HG03175 (cell line): ENCODE data around the gene LYPD1.

Source experiments
- ATAC-seq: cut with Tn5 transposase; IDR thresholded peaks from one replicate; pipeline ENCODE4 v1.9.1; 2021; ENCODE audit warnings: mild to moderate bottlenecking, moderate library complexity; ENCODE audit not compliant: unreplicated experiment

LYPD1 gene

GRCh38 chr2:132638313-132639040 is 31.5 kb downstream of the LYPD1 start:
- ATAC-seq = no peak

- no peak for ATAC-seq
Measured at GRCh38 chr2:132636346-132636745, 33.7 kb downstream of the LYPD1 start.

- no peak for ATAC-seq
Measured at GRCh38 chr2:132633635-132634034, 36.4 kb downstream of the LYPD1 start.

GRCh38 chr2:132632000-132632649 is 37.9 kb downstream of the LYPD1 start:
- no peak for ATAC-seq

GRCh38 chr2:132627536-132627935 is 42.5 kb downstream of the LYPD1 start:
- no peak for ATAC-seq

GRCh38 chr2:132623096-132623839 is 46.7 kb downstream of the LYPD1 start:
- no peak for ATAC-seq

GRCh38 chr2:132621131-132621875 is 48.7 kb downstream of the LYPD1 start:
- ATAC-seq = no peak

- ATAC-seq = no peak
Measured at GRCh38 chr2:132620115-132620514, 49.9 kb downstream of the LYPD1 start.

- ATAC-seq = no peak
Measured at GRCh38 chr2:132618734-132619133, 51.3 kb downstream of the LYPD1 start.

- no peak for ATAC-seq
Measured at GRCh38 chr2:132617989-132618388, 52.0 kb downstream of the LYPD1 start.

- no peak for ATAC-seq
Measured at GRCh38 chr2:132615329-132616085, 54.5 kb downstream of the LYPD1 start.

GRCh38 chr2:132611719-132612118 is 58.3 kb downstream of the LYPD1 start:
- ATAC-seq = no peak

GRCh38 chr2:132609101-132609890 is 60.7 kb downstream of the LYPD1 start:
- ATAC-seq = no peak

- no peak for ATAC-seq
Measured at GRCh38 chr2:132608311-132608710, 61.7 kb downstream of the LYPD1 start.

- no peak for ATAC-seq
Measured at GRCh38 chr2:132607426-132608090, 62.4 kb downstream of the LYPD1 start.

GRCh38 chr2:132606649-132607048 is 63.4 kb downstream of the LYPD1 start:
- ATAC-seq = no peak

- no peak for ATAC-seq
Measured at GRCh38 chr2:132605236-132606180, 64.5 kb downstream of the LYPD1 start.

GRCh38 chr2:132604561-132604960 is 65.4 kb downstream of the LYPD1 start:
- ATAC-seq = no peak
